Activated CD8-positive, alpha-beta memory T cell treated with anti-CD3 and anti-CD28 coated beads, Interleukin-2, amount 50 U/mL, for 48 hours (primary cell): ENCODE results near the gene FCGBP.
"Not testable (repeated sequence)": the region's sequence is repeated elsewhere in the genome, so short reads cannot be mapped to it uniquely, and the experiment has no call there.

Experiments used
- DNase-seq: peaks from one replicate; pipeline ENCODE4 v3.0.0-alpha.2; 2020

Gene FCGBP

GRCh38 chr19:39916851-39917396 lies 17.5 kb downstream of the FCGBP start:
- DNase-seq = no peak

DNA sequence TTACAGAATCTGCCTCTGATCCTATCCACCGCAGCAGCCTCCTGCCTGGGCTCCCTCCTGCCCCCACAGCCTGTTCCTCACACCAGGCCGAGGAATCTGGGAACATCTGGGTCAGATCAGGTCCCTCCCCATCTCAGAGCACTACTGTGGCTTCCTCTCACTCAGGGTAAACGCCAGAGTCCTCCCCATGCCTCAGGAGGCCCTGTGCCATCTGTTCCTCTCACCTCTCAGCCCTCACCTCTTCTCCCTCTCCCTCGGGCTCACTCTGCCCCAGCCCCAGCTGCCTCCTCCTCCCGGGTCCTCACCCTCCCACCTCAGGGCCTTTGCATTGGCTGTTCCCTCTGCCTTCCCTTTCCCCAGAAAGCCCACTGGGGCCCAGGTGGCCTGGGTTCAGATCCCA lies 18.2 kb downstream of the FCGBP start:
- DNase-seq = no peak

- no peak for DNase-seq
These were observed 18.6 kb downstream of the FCGBP start for GRCh38 chr19:39915848-39916215.

- DNase-seq = no peak
These were observed 19.2 kb downstream of the FCGBP start for GRCh38 chr19:39915101-39915847.

DNA sequence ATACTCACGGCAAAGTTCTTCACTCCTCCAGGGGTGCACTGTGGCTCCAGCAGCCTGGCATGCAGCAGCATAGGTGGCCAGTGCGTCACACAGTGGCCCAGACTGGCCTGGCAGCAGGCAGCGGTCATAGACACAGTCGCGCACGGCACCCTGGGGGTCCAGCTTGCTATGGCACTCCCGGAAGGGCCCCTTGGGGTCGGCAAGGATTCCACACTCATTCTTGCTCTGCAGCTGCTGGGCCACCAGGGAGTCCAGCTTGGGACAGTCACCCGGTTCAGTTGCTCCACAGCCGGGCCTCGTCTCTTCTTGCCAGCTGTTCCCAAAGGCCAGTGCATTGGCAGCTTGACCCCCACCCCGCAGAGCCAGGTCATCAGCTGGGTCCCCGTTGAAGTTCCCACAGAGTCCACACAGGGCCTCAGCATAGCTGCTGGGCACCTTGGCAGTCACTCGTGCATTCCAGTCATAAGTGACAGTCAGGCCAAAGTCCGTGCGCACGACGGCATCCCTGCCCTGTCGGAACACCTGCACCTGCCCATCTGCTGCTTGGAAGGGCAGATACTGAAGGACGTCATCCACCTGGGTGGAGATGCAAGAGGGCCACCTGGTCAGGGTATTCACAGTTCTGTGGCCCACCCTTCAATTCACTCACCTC lies 20.6 kb downstream of the FCGBP start:
- no peak for DNase-seq

DNA sequence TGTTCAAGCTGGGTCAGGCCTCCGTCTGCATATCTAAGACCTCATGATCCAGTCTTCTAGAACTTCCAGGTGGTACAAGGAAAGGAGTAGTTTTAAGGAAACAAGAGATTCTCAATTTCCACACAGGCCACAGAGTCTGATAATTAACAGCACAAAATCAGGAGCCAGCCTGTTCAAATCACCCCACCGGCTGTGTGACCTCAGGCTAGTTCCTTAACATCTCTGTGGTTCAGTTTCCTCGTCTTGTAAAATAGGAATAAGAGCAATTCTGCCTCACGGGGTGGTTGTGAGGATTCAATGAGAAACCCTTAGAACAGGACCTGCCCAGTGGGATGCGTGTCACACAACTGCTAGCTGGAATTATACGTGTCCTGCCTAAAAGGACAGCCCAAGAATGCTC lies 25.6 kb downstream of the FCGBP start:
- no peak for DNase-seq

DNA sequence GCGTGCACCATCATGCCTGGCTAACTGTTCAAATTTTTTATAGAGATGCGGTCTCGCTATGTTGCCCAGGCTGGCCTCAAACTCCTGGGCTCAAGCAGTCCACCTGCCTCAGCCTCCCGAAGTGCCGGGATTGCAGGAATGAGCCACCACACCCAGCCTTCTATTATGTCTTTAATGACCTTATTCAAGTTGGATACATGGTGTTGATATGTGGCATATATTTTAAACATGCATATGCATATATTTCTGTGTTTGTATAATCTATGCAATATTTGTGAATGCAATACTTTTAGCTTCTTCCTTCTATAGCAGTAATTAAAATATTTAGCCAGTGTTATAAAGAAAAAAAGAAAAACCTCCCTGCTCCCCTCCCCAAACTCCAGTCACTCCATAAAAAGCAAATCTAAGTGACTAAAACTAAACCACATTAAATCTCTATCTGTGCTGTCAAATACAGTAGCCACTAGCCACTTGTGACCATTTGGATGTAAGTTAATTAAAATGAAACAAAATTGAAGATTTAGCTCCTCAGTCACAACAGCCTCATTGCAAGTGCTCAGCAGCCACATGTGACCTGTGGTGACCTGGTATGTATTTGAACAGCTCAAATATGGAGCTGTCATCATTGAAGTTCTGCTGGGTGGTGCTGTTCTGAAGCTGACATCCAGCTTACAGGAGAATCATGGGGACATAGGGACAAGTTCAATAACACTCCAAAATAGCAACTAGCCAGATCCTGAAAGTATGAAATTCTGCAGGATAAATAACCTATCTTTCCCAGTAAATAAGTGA lies 27.4 kb downstream of the FCGBP start:
- DNase-seq = no peak

- DNase-seq = no peak
These were observed 28.2 kb downstream of the FCGBP start for GRCh38 chr19:39906283-39906682.

- not testable (repeated sequence) for DNase-seq
These were observed 30.8 kb downstream of the FCGBP start for GRCh38 chr19:39903486-39904091.

DNA sequence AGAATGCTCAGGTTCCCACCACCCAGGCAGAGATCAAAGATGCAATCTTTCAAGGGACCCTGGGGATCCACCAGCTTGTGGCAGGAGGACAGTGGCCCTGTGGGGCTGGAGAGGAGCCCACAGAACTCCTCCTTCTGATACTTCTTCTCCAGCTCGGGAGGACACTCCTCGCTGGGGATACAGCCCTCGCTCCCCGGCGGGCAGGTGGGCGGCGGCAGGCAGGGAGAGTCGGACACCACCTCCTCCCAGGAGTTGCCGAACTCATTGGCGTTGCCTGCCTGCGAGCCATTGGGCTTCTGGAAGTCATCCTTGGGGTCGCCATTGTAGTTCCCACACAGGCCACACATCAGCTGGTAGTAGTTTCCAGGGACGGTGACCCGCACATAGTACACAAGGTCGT lies 32.1 kb downstream of the FCGBP start:
- not testable (repeated sequence) for DNase-seq

- not testable (repeated sequence) for DNase-seq
These were observed 32.8 kb downstream of the FCGBP start for GRCh38 chr19:39901681-39902080.

DNA sequence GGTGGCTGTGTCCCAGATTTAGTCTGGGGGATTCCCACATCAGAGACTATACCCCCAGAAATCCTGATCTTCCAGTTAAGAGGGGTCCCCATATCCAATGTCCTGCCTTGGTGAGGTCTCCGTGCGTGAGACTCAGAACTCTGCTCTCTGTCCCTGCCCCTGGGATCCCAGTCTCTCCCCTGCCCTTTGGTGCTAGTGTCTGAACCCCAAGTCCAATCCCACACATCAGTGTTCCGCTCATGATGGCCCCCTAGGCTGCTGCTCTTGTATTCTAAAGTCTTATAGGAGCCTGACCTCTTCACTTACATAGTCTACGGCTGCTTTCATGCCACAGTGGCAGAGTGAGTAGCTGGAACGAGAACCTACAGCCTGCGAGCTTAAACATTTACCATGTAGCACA lies 35.6 kb downstream of the FCGBP start:
- not testable (repeated sequence) for DNase-seq

DNA sequence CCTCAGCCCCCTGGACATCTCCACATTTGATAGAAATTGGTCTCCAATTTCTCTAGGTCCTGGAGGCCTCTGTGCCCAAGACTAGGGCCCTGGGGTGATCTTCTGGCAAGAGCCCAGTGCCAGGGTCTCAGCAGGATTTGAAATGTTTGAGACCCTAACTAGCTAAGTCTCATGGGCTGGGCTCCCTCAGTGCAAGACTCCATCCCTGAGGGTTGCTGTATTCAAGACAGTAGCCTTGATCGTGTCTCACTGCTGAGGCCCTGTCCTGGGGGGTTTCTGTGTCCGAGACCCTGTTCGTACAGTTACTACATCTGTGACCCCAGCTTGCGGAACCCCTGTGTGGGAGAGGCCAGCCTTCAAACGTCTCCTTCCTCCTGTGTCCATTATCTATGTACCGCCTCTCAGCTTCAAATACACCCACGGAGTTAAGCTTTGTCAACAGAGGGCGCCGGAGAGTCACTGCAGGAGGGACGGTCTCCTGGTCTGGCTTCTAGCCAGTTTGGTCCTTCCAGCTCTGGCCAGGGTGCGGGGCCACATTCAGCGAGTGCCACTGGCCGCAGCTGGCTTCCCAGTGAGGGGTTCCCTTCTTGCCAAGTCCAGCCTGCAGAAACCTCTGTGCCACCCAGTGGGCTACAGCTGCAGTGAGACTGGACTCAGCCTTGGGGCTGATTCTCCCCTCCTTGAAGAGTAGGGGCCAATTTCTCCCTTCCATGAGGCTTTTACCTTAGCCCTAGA lies 36.8 kb downstream of the FCGBP start:
- DNase-seq = peak; percentile 78

GRCh38 chr19:39895096-39895495 lies 39.3 kb downstream of the FCGBP start:
- DNase-seq = peak; percentile 29

GRCh38 chr19:39894236-39894606 lies 40.2 kb downstream of the FCGBP start:
- not testable (repeated sequence) for DNase-seq

- not testable (repeated sequence) for DNase-seq
These were observed 40.8 kb downstream of the FCGBP start for GRCh38 chr19:39893366-39894235.

- DNase-seq = not testable (repeated sequence)
These were observed 41.9 kb downstream of the FCGBP start for GRCh38 chr19:39892506-39892902.

GRCh38 chr19:39891660-39892505 lies 42.6 kb downstream of the FCGBP start:
- DNase-seq = not testable (repeated sequence)

DNA sequence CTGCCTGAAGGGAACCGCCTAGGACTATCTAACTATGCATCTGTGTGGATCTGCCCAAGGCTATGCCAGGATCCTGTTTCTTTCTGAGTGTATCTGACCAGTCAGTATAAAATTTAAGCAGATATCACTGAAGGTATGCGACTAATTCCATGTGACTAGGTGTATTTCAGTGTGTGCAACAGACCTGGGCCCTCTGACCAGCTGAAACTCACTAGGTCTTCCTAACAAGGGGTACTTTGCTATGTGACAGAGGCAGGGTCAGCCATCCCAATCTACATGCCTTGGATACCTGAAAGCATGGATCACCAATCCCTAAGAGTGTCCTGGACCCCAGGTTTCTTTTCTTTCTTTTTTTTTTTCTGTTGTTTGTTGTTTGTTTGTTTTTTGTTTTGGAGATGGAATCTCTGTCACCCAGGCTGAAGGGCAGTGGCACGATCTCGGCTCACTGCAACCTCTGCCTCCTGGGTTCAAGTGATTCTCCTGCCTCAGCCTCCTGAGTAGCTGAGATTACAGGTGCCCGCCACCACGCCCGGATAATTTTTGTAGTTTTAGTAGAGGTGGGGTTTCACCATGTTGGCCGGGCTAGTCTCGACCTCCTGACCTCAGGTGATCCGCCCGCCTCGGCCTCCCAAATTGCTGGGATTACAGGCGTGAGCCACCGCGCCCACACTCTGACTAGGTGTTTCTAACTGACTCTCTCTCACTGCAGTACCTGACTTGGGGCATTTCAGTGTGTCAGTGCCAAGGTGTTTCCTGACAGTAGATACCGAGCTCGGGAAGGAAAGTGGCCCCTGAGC lies 43.5 kb downstream of the FCGBP start:
- no peak for DNase-seq
